Muscle layer of colon (tissue), 2 donors: ENCODE data around the gene SEZ6.
A peak's percentile ranks its signal among the peaks of the same experiment; 100 is the strongest.

Experiments used
- H3K27ac ChIP-seq: one replicate; pipeline ENCODE4 v1.7.0; 2013; ENCODE audit warnings: low read depth, mild to moderate bottlenecking, low read length, moderate library complexity
- H3K27me3 ChIP-seq, 2 donors: one replicate each; pipeline ENCODE4 v1.7.0; 2013; ENCODE audit warnings: low read length in 2 of 2, mild to moderate bottlenecking in 2 of 2; ENCODE audit not compliant: insufficient read depth in 2 of 2, control insufficient read depth in 1 of 2
- H3K36me3 ChIP-seq: one replicate; pipeline ENCODE4 v1.7.0; 2013; ENCODE audit warnings: mild to moderate bottlenecking, low read length; ENCODE audit not compliant: insufficient read depth
- H3K4me1 ChIP-seq: one replicate; pipeline ENCODE4 v1.7.0; 2013; ENCODE audit warnings: mild to moderate bottlenecking, low read length; ENCODE audit not compliant: insufficient read depth
- H3K4me3 ChIP-seq, 2 donors: one replicate each; pipeline ENCODE4 v1.7.0; 2013; ENCODE audit warnings: low read length in 2 of 2, low read depth in 1 of 2, mild to moderate bottlenecking in 1 of 2, moderate library complexity in 1 of 2
- H3K9ac ChIP-seq: one replicate; pipeline ENCODE4 v1.7.0; 2013; ENCODE audit warnings: low read length
- H3K9me3 ChIP-seq: one replicate; pipeline ENCODE4 v1.7.0; 2013; ENCODE audit warnings: mild to moderate bottlenecking, low read length
- donor health status: abdominal sarcoma.
- donor health status: Adenocarcinoma of cecum.

The SEZ6 gene

GRCh38 chr17:28950017-28950751 lies 55.6 kb downstream of the SEZ6 start:
- H3K9ac ChIP-seq = peak overlapping the region; percentile 76
- H3K4me3 ChIP-seq = peak overlapping the region; percentile 72 to 87
- H3K36me3 ChIP-seq = no peaks in the 10 kb centered on the region
- H3K4me1 ChIP-seq = peaks cover 48% of the 10 kb centered on the region
- H3K27ac ChIP-seq = peak overlapping the region; percentile 95
- no peaks in the 10 kb centered on the region for H3K27me3 ChIP-seq
- no peaks in the 10 kb centered on the region for H3K9me3 ChIP-seq

GRCh38 chr17:28949185-28950016 lies 56.4 kb downstream of the SEZ6 start:
- peak overlapping the region; percentile 95 for H3K27ac ChIP-seq

GRCh38 chr17:28948873-28949184 lies 57.0 kb downstream of the SEZ6 start:
- H3K9me3 ChIP-seq = no peaks in the 10 kb centered on the region
- H3K27me3 ChIP-seq = no peaks in the 10 kb centered on the region
- no peaks in the 10 kb centered on the region for H3K36me3 ChIP-seq
- H3K4me3 ChIP-seq = peak overlapping the region; percentile 72 to 87
- peaks cover 59% of the 10 kb centered on the region for H3K4me1 ChIP-seq
- peak overlapping the region; percentile 95 for H3K27ac ChIP-seq
- H3K9ac ChIP-seq = peak overlapping the region; percentile 74

More at GRCh38 chr17:28949185-28950016, 56.4 kb downstream of the SEZ6 start:
- Histone ChIP-seq H3K36me3 (no peaks in the 10 kb centered on the region), H3K9ac (peak overlapping the region; percentile 76), H3K9me3 (no peaks in the 10 kb centered on the region), H3K4me3 (peak overlapping the region; percentile 72 to 87), H3K4me1 (peaks cover 54% of the 10 kb centered on the region), H3K27me3 (no peaks in the 10 kb centered on the region)

- Histone ChIP-seq H3K4me3 (peak overlapping the region; percentile 72 to 87), H3K27me3 (no peaks in the 10 kb centered on the region), H3K36me3 (no peaks in the 10 kb centered on the region), H3K9me3 (no peaks in the 10 kb centered on the region), H3K27ac (peak overlapping the region; percentile 95), H3K9ac (peak overlapping the region; percentile 74), H3K4me1 (peaks cover 54% of the 10 kb centered on the region)
These were observed 57.5 kb downstream of the SEZ6 start for GRCh38 chr17:28948342-28948741.

- Histone ChIP-seq H3K27me3 (no peaks in the 10 kb centered on the region), H3K4me1 (peaks cover 47% of the 10 kb centered on the region), H3K36me3 (peaks cover 4% of the 10 kb centered on the region), H3K4me3 (no peak overlapping the region), H3K9ac (peak overlapping the region; percentile 74), H3K9me3 (no peaks in the 10 kb centered on the region), H3K27ac (peak overlapping the region; percentile 95)
These were observed 58.2 kb downstream of the SEZ6 start for GRCh38 chr17:28947639-28948038.

- H3K27ac ChIP-seq = peak overlapping the region; percentile 5
- H3K9me3 ChIP-seq = no peaks in the 10 kb centered on the region
- H3K36me3 ChIP-seq = peaks cover 4% of the 10 kb centered on the region
- H3K27me3 ChIP-seq = no peaks in the 10 kb centered on the region
- H3K9ac ChIP-seq = no peak overlapping the region
- H3K4me3 ChIP-seq = peak overlapping the region in 1 of 2 donors; percentile 3
- H3K4me1 ChIP-seq = peaks cover 55% of the 10 kb centered on the region
These were observed 59.6 kb downstream of the SEZ6 start for GRCh38 chr17:28946239-28946638.

- Histone ChIP-seq H3K9me3 (no peaks in the 10 kb centered on the region), H3K9ac (no peak overlapping the region), H3K27ac (no peak overlapping the region), H3K36me3 (peaks cover 4% of the 10 kb centered on the region), H3K4me1 (peaks cover 67% of the 10 kb centered on the region), H3K4me3 (no peak overlapping the region), H3K27me3 (no peaks in the 10 kb centered on the region)
These were observed 60.7 kb downstream of the SEZ6 start for GRCh38 chr17:28944862-28945741.

GRCh38 chr17:28944343-28944742 lies 61.5 kb downstream of the SEZ6 start:
- Histone ChIP-seq H3K4me1 (peaks cover 74% of the 10 kb centered on the region), H3K9me3 (no peaks in the 10 kb centered on the region), H3K27me3 (no peaks in the 10 kb centered on the region), H3K9ac (no peak overlapping the region), H3K36me3 (peaks cover 4% of the 10 kb centered on the region), H3K27ac (no peak overlapping the region), H3K4me3 (no peak overlapping the region)

GRCh38 chr17:28942925-28943324 lies 62.9 kb downstream of the SEZ6 start:
- Histone ChIP-seq H3K4me1 (peaks cover 80% of the 10 kb centered on the region), H3K27me3 (no peaks in the 10 kb centered on the region), H3K9me3 (no peaks in the 10 kb centered on the region), H3K4me3 (no peak overlapping the region), H3K36me3 (peaks cover 4% of the 10 kb centered on the region), H3K27ac (no peak overlapping the region), H3K9ac (no peak overlapping the region)

GRCh38 chr17:28941251-28941650 lies 64.6 kb downstream of the SEZ6 start:
- H3K27ac ChIP-seq = no peak overlapping the region
- no peak overlapping the region for H3K9ac ChIP-seq
- peaks cover 80% of the 10 kb centered on the region for H3K4me1 ChIP-seq

GRCh38 chr17:28940675-28941074 lies 65.2 kb downstream of the SEZ6 start:
- Histone ChIP-seq H3K4me3 (no peak overlapping the region), H3K27me3 (no peaks in the 10 kb centered on the region), H3K27ac (no peak overlapping the region), H3K9me3 (no peaks in the 10 kb centered on the region), H3K9ac (no peak overlapping the region), H3K4me1 (peaks cover 80% of the 10 kb centered on the region), H3K36me3 (peaks cover 4% of the 10 kb centered on the region)

More at GRCh38 chr17:28941251-28941650, 64.6 kb downstream of the SEZ6 start:
- Histone ChIP-seq H3K4me3 (no peak overlapping the region), H3K9me3 (no peaks in the 10 kb centered on the region), H3K36me3 (peaks cover 4% of the 10 kb centered on the region), H3K27me3 (no peaks in the 10 kb centered on the region)
